Subcutaneous abdominal adipose tissue (tissue), 5 donors: Measurements from ENCODE around the gene EEF1G.
A peak's percentile ranks its signal among the peaks of the same experiment; 100 is the strongest.

Source experiments
- H3K27ac ChIP-seq: one replicate; pipeline ENCODE4 v1.7.0; 2013; ENCODE audit warnings: low read depth, mild to moderate bottlenecking, inconsistent platforms, low read length, moderate library complexity
- H3K27me3 ChIP-seq, 5 donors: one replicate each; pipeline ENCODE4 v1.7.0; 2013; ENCODE audit warnings: low read length in 5 of 5, inconsistent platforms in 1 of 5; ENCODE audit not compliant: control insufficient read depth in 5 of 5, insufficient read depth in 4 of 5
- H3K36me3 ChIP-seq, 5 donors: one replicate each; pipeline ENCODE4 v1.7.0; 2013; ENCODE audit warnings: low read length in 5 of 5; ENCODE audit not compliant: control insufficient read depth in 5 of 5, insufficient read depth in 5 of 5
- H3K4me1 ChIP-seq, 5 donors: one replicate each; pipeline ENCODE4 v1.7.0; 2013; ENCODE audit warnings: low read length in 5 of 5, mild to moderate bottlenecking in 3 of 5, moderate library complexity in 1 of 5; ENCODE audit not compliant: control insufficient read depth in 5 of 5, insufficient read depth in 5 of 5
- H3K4me3 ChIP-seq, 5 donors: one replicate each; pipeline ENCODE4 v1.7.0; 2013; ENCODE audit warnings: low read length in 5 of 5, low read depth in 1 of 5
- H3K9ac ChIP-seq, 5 donors: one replicate each; pipeline ENCODE4 v1.7.0; 2013; ENCODE audit warnings: low read length in 5 of 5, mild to moderate bottlenecking in 4 of 5, moderate library complexity in 3 of 5
- H3K9me3 ChIP-seq, 5 donors: one replicate each; pipeline ENCODE4 v1.7.0; 2013; ENCODE audit warnings: low read length in 5 of 5; ENCODE audit not compliant: control insufficient read depth in 5 of 5
- donor health status: healthy.
- donor health status: healthy.
- donor health status: healthy.
- donor health status: healthy.
- donor health status: healthy.

The EEF1G gene

GRCh38 chr11:62612366-62613290 is 38.9 kb upstream of the EEF1G start, which contains the start of the genes EML3 and ROM1:
Gene EML3 (minus strand): TSS chr11:62612775. CDS start chr11:62612457, 318 bp downstream.
Gene ROM1 (plus strand): TSS chr11:62613257. CDS start chr11:62613282, 25 bp downstream.
- H3K27ac ChIP-seq, result peak within 1 kb of the TSS; percentile 93
- no peaks in the 10 kb centered on the region for H3K9me3 ChIP-seq
- no peaks in the 10 kb centered on the region for H3K27me3 ChIP-seq
- peak within 1 kb of the TSS; percentile 78 to 92 (median 87) for H3K4me3 ChIP-seq
- peak within 1 kb of the TSS; percentile 81 to 99 (median 90) for H3K9ac ChIP-seq
- peaks cover 0 to 54% (median 39%) of the 10 kb centered on the region in 5 donors for H3K36me3 ChIP-seq
- H3K4me1 ChIP-seq, result peaks cover 5 to 44% (median 30%) of the 10 kb centered on the region in 5 donors

DNA sequence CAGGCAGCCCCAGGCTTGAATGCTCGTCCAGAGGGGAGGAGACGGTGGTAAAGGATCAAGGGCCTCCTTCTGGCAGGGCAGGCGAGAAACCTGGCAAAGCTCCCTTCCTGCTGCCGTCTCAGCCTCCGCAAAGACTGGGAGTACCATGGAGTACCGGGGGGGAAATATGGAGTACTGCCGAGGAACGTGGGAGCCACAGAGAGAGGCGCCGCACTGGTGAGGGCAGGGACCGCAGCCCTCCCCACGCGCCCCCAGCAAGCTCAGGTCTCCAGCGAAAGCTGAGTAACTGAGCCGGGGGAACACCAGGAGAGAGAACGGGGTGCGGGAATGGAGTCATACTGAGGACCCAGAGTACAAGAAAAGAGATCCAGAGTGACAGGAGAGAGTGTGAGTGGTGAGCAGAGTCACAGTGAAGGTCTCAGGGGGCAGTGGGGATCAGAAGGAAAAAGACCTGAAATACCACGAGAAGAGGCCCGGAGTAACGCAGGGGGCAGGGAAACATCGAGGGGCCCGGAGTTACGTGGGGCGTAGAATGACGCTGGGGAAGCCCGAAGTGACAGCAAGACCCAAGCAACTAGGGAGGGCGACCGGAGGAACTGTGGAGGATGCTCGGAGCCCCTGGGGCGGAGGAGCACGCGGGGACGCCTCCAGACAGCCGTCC is 38.1 kb upstream of the EEF1G start:
- peak overlapping the region; percentile 78 to 92 (median 87) for H3K4me3 ChIP-seq
- peak overlapping the region; percentile 93 for H3K27ac ChIP-seq
- H3K27me3 ChIP-seq, result no peaks in the 10 kb centered on the region
- peaks cover 0 to 53% (median 37%) of the 10 kb centered on the region in 5 donors for H3K36me3 ChIP-seq
- no peaks in the 10 kb centered on the region for H3K9me3 ChIP-seq
- H3K4me1 ChIP-seq, result peaks cover 5 to 52% (median 30%) of the 10 kb centered on the region in 5 donors
- peak overlapping the region; percentile 81 to 99 (median 90) for H3K9ac ChIP-seq

- Histone ChIP-seq H3K27me3 (no peaks in the 10 kb centered on the region), H3K27ac (peak overlapping the region; percentile 93), H3K4me3 (peak overlapping the region; percentile 78 to 92 (median 87)), H3K9me3 (no peaks in the 10 kb centered on the region), H3K9ac (peak overlapping the region; percentile 81 to 99 (median 90)), H3K36me3 (peaks cover 0 to 50% (median 35%) of the 10 kb centered on the region in 5 donors), H3K4me1 (peaks cover 5 to 53% (median 30%) of the 10 kb centered on the region in 5 donors)
Observed at GRCh38 chr11:62610814-62611704, 37.4 kb upstream of the EEF1G start.

DNA sequence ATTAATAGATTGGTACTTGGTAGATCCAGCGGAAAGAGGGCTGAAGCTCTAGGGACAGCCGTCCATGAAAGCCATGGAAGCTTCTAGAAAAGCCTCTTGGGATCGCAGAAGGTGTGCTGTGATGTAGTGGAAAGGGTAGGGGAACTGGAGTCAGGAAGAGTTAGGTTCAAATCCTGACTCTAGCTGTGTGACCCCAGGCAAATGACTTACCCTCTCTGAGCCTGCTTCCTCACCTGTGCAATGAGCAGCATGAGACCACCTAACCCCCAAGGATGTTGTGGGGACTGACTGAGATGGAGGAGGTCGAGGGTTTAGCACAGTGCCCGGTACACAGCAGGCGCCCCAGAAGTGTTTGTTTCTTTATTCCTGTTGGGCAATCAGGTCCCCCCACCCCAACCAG is 36.7 kb upstream of the EEF1G start:
- H3K27ac ChIP-seq, result no peak overlapping the region
- H3K36me3 ChIP-seq, result peaks cover 0 to 51% (median 37%) of the 10 kb centered on the region in 5 donors
- H3K9me3 ChIP-seq, result no peaks in the 10 kb centered on the region
- no peaks in the 10 kb centered on the region for H3K27me3 ChIP-seq
- H3K4me1 ChIP-seq, result peaks cover 5 to 53% (median 31%) of the 10 kb centered on the region in 5 donors
- no peak overlapping the region for H3K4me3 ChIP-seq
- H3K9ac ChIP-seq, result peak overlapping the region in 2 of 5 donors; percentile 26 to 99

DNA sequence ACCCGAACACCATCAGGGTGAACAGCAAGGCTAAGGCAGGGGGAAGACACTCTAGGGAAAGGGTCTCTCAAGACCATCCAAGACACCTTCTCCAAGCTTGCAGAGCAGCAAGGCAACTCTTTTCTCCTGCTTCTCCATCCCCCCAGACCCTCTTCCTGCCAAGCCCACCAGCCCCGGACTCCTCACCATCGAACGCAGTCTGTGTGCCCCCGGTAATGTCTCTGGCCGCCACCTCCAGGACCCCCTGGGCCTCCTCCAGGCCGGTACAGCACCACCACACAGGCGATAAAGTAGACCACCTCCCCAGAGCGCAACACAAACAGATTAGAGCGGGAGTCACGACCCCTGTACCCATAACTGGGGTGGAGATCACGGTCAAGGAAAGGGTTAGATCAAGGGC is 35.1 kb upstream of the EEF1G start:
- H3K9me3 ChIP-seq, result no peaks in the 10 kb centered on the region
- no peaks in the 10 kb centered on the region for H3K27me3 ChIP-seq
- H3K27ac ChIP-seq, result peak overlapping the region; percentile 78
- peaks cover 0 to 56% (median 44%) of the 10 kb centered on the region in 5 donors for H3K36me3 ChIP-seq
- no peak overlapping the region for H3K4me3 ChIP-seq
- H3K9ac ChIP-seq, result no peak overlapping the region
- peaks cover 5 to 69% (median 47%) of the 10 kb centered on the region in 5 donors for H3K4me1 ChIP-seq

GRCh38 chr11:62607714-62608113 is 34.0 kb upstream of the EEF1G start:
- Histone ChIP-seq H3K9me3 (no peaks in the 10 kb centered on the region), H3K4me3 (no peak overlapping the region), H3K36me3 (peaks cover 0 to 59% (median 44%) of the 10 kb centered on the region in 5 donors), H3K27me3 (no peaks in the 10 kb centered on the region), H3K9ac (peak overlapping the region in 1 of 5 donors; percentile 25), H3K27ac (peak overlapping the region; percentile 78), H3K4me1 (peaks cover 10 to 69% (median 50%) of the 10 kb centered on the region in 5 donors)

- Histone ChIP-seq H3K4me3 (no peak overlapping the region), H3K36me3 (peaks cover 0 to 59% (median 44%) of the 10 kb centered on the region in 5 donors), H3K4me1 (peaks cover 5 to 67% (median 47%) of the 10 kb centered on the region in 5 donors), H3K27me3 (no peaks in the 10 kb centered on the region), H3K27ac (no peak overlapping the region), H3K9me3 (no peaks in the 10 kb centered on the region), H3K9ac (no peak overlapping the region)
Observed at GRCh38 chr11:62605902-62606301, 32.2 kb upstream of the EEF1G start.

DNA sequence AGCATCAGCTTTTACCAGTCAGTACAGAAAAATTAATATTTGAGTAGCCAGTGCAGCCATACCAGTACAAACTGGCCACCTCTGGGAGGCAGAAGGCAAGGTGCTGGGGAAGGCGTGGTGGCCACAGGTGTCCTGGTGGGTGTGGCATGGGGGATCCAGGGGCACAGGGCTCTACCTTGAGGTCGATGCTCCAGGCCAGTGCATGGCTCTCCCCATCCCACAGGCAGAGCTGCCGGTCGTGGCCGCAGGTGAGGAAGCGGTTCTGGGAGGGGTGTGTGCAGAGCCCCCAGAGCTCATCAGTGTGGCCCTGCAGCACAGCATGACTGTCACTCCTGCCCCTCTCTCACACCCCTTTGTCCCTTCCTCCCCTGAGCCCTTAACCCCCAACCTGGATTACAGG is 31.8 kb upstream of the EEF1G start:
- peaks cover 7 to 67% (median 46%) of the 10 kb centered on the region in 5 donors for H3K4me1 ChIP-seq
- H3K9me3 ChIP-seq, result no peaks in the 10 kb centered on the region
- H3K27ac ChIP-seq, result no peak overlapping the region
- no peaks in the 10 kb centered on the region for H3K27me3 ChIP-seq
- no peak overlapping the region for H3K9ac ChIP-seq
- H3K4me3 ChIP-seq, result no peak overlapping the region
- H3K36me3 ChIP-seq, result peaks cover 0 to 57% (median 43%) of the 10 kb centered on the region in 5 donors

GRCh38 chr11:62604460-62605120 is 30.9 kb upstream of the EEF1G start:
- H3K27me3 ChIP-seq, result no peaks in the 10 kb centered on the region
- H3K9me3 ChIP-seq, result no peaks in the 10 kb centered on the region
- H3K9ac ChIP-seq, result peak overlapping the region in 2 of 5 donors; percentile 2 to 30
- no peak overlapping the region for H3K27ac ChIP-seq
- peaks cover 0 to 54% (median 39%) of the 10 kb centered on the region in 5 donors for H3K36me3 ChIP-seq
- no peak overlapping the region for H3K4me3 ChIP-seq
- H3K4me1 ChIP-seq, result peaks cover 14 to 69% (median 55%) of the 10 kb centered on the region in 5 donors
